HG03135 (cell line): ENCODE measurements around the gene KLF1.
"Not testable (repeated sequence)": the region's sequence is repeated elsewhere in the genome, so short reads cannot be mapped to it uniquely, and the experiment has no call there.

Experiments used
- ATAC-seq: cut with Tn5 transposase; IDR thresholded peaks from one replicate; pipeline ENCODE4 v1.9.1; 2021; ENCODE audit warnings: mild to moderate bottlenecking, moderate library complexity; ENCODE audit not compliant: unreplicated experiment

KLF1 gene

GRCh38 chr19:12868540-12869112 lies 18.4 kb downstream of the KLF1 start:
- ATAC-seq = no peak

GRCh38 chr19:12867120-12868099 lies 19.6 kb downstream of the KLF1 start:
- no peak for ATAC-seq

- ATAC-seq = no peak
These were observed 20.4 kb downstream of the KLF1 start for GRCh38 chr19:12866416-12867119.

GRCh38 chr19:12865746-12866415 lies 21.1 kb downstream of the KLF1 start:
- no peak for ATAC-seq

DNA sequence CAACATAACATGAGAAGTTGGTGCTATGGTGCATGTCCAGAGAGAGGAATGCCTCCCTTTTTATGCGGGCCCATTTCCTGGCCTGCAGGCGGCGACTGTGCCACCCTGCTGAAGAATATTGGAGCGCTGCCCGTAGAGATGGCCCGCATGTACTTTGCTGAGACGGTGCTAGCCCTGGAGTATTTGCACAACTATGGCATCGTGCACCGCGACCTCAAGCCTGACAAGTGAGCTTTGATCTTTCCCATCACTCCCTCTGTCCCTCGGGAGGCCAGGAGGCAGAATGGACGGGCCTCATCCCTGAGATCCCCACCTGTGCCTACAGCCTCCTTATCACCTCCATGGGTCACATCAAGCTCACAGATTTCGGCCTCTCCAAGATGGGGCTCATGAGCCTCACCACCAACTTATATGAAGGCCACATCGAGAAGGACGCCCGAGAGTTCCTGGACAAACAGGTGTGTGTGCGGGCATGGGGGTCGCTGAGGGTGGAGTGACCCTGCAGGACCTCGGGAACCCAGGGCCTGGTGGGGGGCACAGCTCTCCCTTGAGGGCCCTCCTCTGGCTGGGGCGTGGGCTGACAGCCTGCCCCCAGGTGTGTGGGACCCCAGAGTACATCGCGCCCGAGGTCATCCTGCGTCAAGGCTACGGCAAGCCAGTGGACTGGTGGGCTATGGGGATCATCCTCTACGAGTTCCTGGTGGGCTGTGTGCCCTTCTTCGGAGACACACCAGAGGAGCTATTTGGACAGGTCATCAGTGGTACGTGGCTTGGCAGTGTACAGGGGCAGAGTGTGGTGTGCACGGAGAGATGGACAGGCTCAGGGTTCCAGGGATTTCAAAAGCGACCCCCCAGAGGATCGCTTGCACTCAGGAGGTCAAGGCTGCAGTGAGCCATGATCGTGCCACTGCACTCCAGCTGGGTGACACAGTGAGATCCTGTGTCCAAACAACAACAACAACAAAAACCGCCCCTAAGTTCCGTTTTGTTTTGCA lies 22.0 kb downstream of the KLF1 start:
- ATAC-seq = no peak

DNA sequence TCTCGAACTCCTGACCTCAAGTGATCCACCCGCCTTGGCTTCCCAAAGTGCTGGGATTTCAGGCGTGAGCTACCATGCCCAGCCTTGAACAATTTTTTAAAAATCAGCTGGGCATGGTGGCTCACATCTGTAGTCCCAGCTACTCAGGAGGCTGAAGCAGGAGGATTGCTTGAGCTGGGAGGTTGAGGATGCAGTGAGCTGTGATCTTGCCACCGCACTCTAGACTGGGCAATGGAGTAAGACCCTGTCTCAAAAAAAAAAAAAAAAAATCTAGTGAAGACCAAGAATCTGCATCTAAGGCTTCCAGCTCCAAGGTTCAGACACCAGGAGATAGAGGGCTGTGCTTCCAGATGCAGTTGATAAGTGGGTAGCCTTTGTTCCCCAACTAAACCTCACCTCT lies 22.9 kb downstream of the KLF1 start:
- no peak for ATAC-seq

GRCh38 chr19:12859546-12859945 lies 27.5 kb downstream of the KLF1 start:
- ATAC-seq = no peak

- ATAC-seq = no peak
These were observed 28.7 kb downstream of the KLF1 start for GRCh38 chr19:12858041-12858928.

DNA sequence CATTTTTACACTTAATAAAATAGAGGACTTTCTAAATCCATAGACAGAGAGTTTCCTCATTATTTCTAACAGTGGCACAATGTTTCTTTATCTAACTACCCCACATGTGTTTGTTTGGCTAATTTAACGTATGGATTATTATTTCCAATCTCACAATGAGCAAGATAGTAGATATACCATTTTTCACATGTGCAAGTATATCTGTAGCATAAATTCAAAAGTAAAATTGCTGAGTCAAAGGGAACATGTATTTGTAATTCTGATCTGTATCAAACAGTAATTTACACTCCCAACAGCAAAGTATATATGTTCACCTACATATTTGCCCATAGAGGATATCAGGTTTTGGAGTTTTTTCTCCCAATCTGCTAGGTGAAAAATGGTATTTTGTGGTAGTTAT lies 30.3 kb downstream of the KLF1 start:
- no peak for ATAC-seq

- ATAC-seq = peak; percentile 69
These were observed 39.6 kb downstream of the KLF1 start for GRCh38 chr19:12847159-12848139.

GRCh38 chr19:12846613-12847012 lies 40.4 kb downstream of the KLF1 start:
- not testable (repeated sequence) for ATAC-seq

- no peak for ATAC-seq
These were observed 42.8 kb downstream of the KLF1 start for GRCh38 chr19:12843999-12844732.

- ATAC-seq = no peak
These were observed 43.7 kb downstream of the KLF1 start for GRCh38 chr19:12843328-12843727.

DNA sequence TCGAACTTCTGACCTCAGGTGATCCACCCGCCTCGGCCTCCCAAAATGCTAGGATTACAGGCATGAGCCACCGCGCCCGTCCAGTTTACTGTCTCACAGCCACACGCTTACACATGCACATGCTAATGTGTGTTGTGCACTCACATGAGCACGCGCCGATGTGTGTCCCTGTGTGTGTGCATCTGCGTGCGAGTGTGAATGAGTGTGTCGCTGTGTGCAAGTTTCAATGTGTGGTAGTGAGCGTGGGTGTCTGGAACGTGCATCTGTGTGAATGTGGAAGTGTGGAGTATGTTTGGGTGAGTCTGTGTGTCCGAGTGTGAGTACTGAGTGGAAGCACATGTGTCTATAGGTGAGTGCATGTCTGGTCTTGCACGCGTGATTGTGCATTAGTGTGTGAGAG lies 44.5 kb downstream of the KLF1 start:
- ATAC-seq = no peak

GRCh38 chr19:12841094-12841493 lies 45.9 kb downstream of the KLF1 start:
- no peak for ATAC-seq

GRCh38 chr19:12840091-12841079 lies 46.6 kb downstream of the KLF1 start:
- ATAC-seq = no peak
